Measurements from ENCODE around the gene MATR3.

DNA sequence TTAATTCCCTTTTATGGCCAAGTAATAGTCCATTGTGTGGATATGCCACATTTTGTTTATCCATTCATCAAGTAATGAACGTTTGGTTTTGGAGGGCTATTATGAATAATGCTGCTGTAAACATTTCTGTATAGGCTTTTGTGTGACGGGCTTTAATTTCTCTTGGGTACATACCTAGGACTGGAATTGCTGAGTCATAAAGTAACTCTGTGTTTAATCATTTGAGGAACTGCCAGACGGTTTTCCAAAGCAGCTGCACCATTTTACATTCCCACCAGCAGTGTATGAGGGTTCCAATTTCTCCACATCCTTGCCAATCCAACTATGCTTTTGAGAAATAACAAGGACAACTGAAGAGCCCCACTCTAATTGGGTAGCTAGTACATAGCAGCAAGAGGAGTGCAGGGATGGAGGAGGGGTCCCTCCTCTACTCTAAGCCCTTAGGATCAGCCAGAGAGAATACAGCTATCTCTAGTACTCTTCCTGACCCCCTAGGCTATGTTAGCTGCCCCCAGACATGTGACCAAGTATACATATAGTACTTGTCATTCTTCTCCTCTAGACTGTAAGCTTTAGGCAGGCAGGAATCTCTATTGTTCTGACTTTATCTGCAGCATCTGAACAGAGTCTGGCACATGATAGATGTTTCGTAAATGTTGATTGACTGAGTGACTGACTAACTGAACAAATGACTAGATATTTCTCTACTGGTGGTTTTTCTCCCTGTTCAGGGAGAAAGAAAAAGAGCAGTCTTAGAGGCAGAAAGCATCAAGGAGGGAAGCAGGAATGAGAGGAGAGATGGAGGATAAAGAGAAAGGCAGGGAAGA is 22.1 kb upstream of the MATR3 start:
- TF ChIP-seq EZH2 (IDR thresholded peaks at IDR 0.05; ENCODE audit: low read length, unreplicated experiment) (no peak), CTCF (conservative IDR thresholded peaks at IDR 0.05; ENCODE audit: low read depth, low read length) (no peak), EZH2phosphoT487 (IDR thresholded peaks at IDR 0.05; ENCODE audit: borderline replicate concordance, low read length) (no peak)

Measured in PC-3 (cell line).